ENCODE data around the gene CPSF2.
A peak's percentile ranks its signal among the peaks of the same experiment; 100 is the strongest.

CPSF2 gene

GRCh38 chr14:92121670-92122350 lies at the start of gene CPSF2, which contains the start of gene NDUFB1:
Gene CPSF2, plus strand, starts transcription at chr14:92121969. Its CDS starts 9,016 bp downstream, at chr14:92130985.
Gene NDUFB1, minus strand, starts transcription at chr14:92121706. Its CDS starts 4,069 bp downstream, at chr14:92117637.
- peak; percentile 58 to 75 for DNase-seq (ENCODE audit: low read depth in 2 of 2, low spot score in 1 of 2)

- no peak for DNase-seq (ENCODE audit: low read depth in 2 of 2, low spot score in 1 of 2)
These were observed 47.2 kb upstream of the CPSF2 start for GRCh38 chr14:92074555-92074954.

- no peak for DNase-seq (ENCODE audit: low read depth in 2 of 2, low spot score in 1 of 2)
These were observed 33.3 kb upstream of the CPSF2 start for GRCh38 chr14:92088494-92088893.

- no peak for DNase-seq (ENCODE audit: low read depth in 2 of 2, low spot score in 1 of 2)
These were observed 28.4 kb upstream of the CPSF2 start for GRCh38 chr14:92093320-92093719.

GRCh38 chr14:92099802-92100201 lies 22.0 kb upstream of the CPSF2 start:
- no peak for DNase-seq (ENCODE audit: low read depth in 2 of 2, low spot score in 1 of 2)

- DNase-seq (ENCODE audit: low read depth in 2 of 2, low spot score in 1 of 2): no peak
These were observed 18.3 kb upstream of the CPSF2 start for GRCh38 chr14:92103363-92103989.

- DNase-seq (ENCODE audit: low read depth in 2 of 2, low spot score in 1 of 2): no peak
These were observed 16.5 kb upstream of the CPSF2 start for GRCh38 chr14:92105073-92105892.

GRCh38 chr14:92105893-92106142 lies 16.0 kb upstream of the CPSF2 start:
- no peak for DNase-seq (ENCODE audit: low read depth in 2 of 2, low spot score in 1 of 2)

- peak; percentile 83 to 92 for DNase-seq (ENCODE audit: low read depth in 2 of 2, low spot score in 1 of 2)
These were observed 15.4 kb upstream of the CPSF2 start, which contains the start of gene ATXN3 for GRCh38 chr14:92106143-92106926. Gene ATXN3, minus strand, starts transcription at chr14:92106582. Its CDS starts 30 bp downstream, at chr14:92106552.

- no peak for DNase-seq (ENCODE audit: low read depth in 2 of 2, low spot score in 1 of 2)
These were observed 13.2 kb upstream of the CPSF2 start for GRCh38 chr14:92108345-92109254.

- DNase-seq (ENCODE audit: low read depth in 2 of 2, low spot score in 1 of 2): no peak
These were observed 12.3 kb upstream of the CPSF2 start for GRCh38 chr14:92109490-92109889.

GRCh38 chr14:92121207-92121669 lies 531 bp upstream of the CPSF2 start:
- no peak for DNase-seq (ENCODE audit: low read depth in 2 of 2, low spot score in 1 of 2)

GRCh38 chr14:92122351-92122677 lies 545 bp downstream of the CPSF2 start:
- no peak for DNase-seq (ENCODE audit: low read depth in 2 of 2, low spot score in 1 of 2)

GRCh38 chr14:92122761-92123160 lies 992 bp downstream of the CPSF2 start:
- DNase-seq (ENCODE audit: low read depth in 2 of 2, low spot score in 1 of 2): no peak

- DNase-seq (ENCODE audit: low read depth in 2 of 2, low spot score in 1 of 2): no peak
These were observed 12.7 kb downstream of the CPSF2 start for GRCh38 chr14:92134456-92134855.

- DNase-seq (ENCODE audit: low read depth in 2 of 2, low spot score in 1 of 2): no peak
These were observed 13.5 kb downstream of the CPSF2 start for GRCh38 chr14:92135269-92135668.

GRCh38 chr14:92143309-92143708 lies 21.5 kb downstream of the CPSF2 start:
- no peak for DNase-seq (ENCODE audit: low read depth in 2 of 2, low spot score in 1 of 2)

- no peak for DNase-seq (ENCODE audit: low read depth in 2 of 2, low spot score in 1 of 2)
These were observed 22.2 kb downstream of the CPSF2 start for GRCh38 chr14:92143962-92144361.

GRCh38 chr14:92144708-92145107 lies 22.9 kb downstream of the CPSF2 start:
- DNase-seq (ENCODE audit: low read depth in 2 of 2, low spot score in 1 of 2): no peak

- no peak for DNase-seq (ENCODE audit: low read depth in 2 of 2, low spot score in 1 of 2)
These were observed 31.8 kb downstream of the CPSF2 start for GRCh38 chr14:92153581-92153980.
